K562 (cell line): ENCODE results near the gene IL17REL. TPM values are rescaled to one million over a fixed set of nuclear protein-coding genes. Genes with fewer than 3 reads are reported as not detected.

Experiments used
- BHLHE40 ChIP-seq: IDR thresholded peaks from 2 replicates; pipeline ENCODE4 v1.6.1; 2011; ENCODE audit warnings: low read length, improper control_type of control experiment
- BRCA1 ChIP-seq, 2 experiments: fragments of 450-650 bp in 1 of 2; sonication (generic) in 1 of 2; formaldehyde crosslinking in 1 of 2; IDR thresholded peaks; 2 replicates each; pipeline versions ENCODE4 v1.5.0 to v1.6.1; 2017 to 2020; ENCODE audit warnings: mild to moderate bottlenecking in 1 of 2, missing genetic modification reagents in 1 of 2
- CCNT2 ChIP-seq: IDR thresholded peaks from 2 replicates; pipeline ENCODE4 v1.6.1; 2011; ENCODE audit warnings: borderline replicate concordance, low read depth, mild to moderate bottlenecking, moderate library complexity, mixed read lengths, low read length; ENCODE audit not compliant: insufficient read length; ENCODE audit errors: extremely low read depth
- EWSR1 ChIP-seq: fragments of 450-650 bp; IDR thresholded peaks from 2 replicates; pipeline ENCODE4 v1.6.1; 2018; ENCODE audit warnings: borderline replicate concordance, mild to moderate bottlenecking, low read depth, moderate library complexity; ENCODE audit not compliant: partially characterized antibody
- FOSL1 ChIP-seq: fragments of 200-800 bp; sonication (Bioruptor generic); conservative IDR thresholded peaks from 2 replicates; pipeline ENCODE4 v1.6.1; 2016; ENCODE audit warnings: missing genetic modification characterization, missing compliant biosample characterization
- GABPB1 ChIP-seq: sonication (generic); formaldehyde crosslinking; IDR thresholded peaks from 2 replicates; pipeline ENCODE4 v1.8.0; 2022; ENCODE audit warnings: mild to moderate bottlenecking, missing genetic modification reagents
- HLTF ChIP-seq: fragments of 450-650 bp; IDR thresholded peaks from 2 replicates; pipeline ENCODE4 v1.6.1; 2016
- HSF4 ChIP-seq: fragments of 250-450 bp; sonication (Bioruptor Pico); IDR thresholded peaks from 2 replicates; pipeline ENCODE4 v2.1.2; 2022; ENCODE audit warnings: mild to moderate bottlenecking, moderate library complexity, borderline replicate concordance
- POLR2AphosphoS2 ChIP-seq: IDR thresholded peaks from 2 replicates; pipeline ENCODE4 v1.6.1; 2012; ENCODE audit warnings: low read length, improper control_type of control experiment
- TAF9B ChIP-seq: fragments of 450-650 bp; IDR thresholded peaks from 2 replicates; pipeline ENCODE4 v1.6.1; 2018; ENCODE audit warnings: mild to moderate bottlenecking; ENCODE audit not compliant: partially characterized antibody
- ZC3H4 ChIP-seq: sonication (generic); formaldehyde crosslinking; IDR thresholded peaks from 2 replicates; pipeline ENCODE4 v1.9.0; 2021; ENCODE audit warnings: missing genetic modification reagents, borderline replicate concordance
- ZNF121 ChIP-seq: sonication (generic); formaldehyde crosslinking; conservative IDR thresholded peaks from 2 replicates; pipeline ENCODE4 v1.8.0; 2022; ENCODE audit warnings: missing genetic modification reagents
- ZNF239 ChIP-seq: fragments of 250-450 bp; sonication (Bioruptor Pico); IDR thresholded peaks from 2 replicates; pipeline ENCODE4 v1.4.0; 2020; ENCODE audit warnings: mild to moderate bottlenecking
- ZNF518B ChIP-seq: fragments of 250-450 bp; sonication (Bioruptor Pico); IDR thresholded peaks from 2 replicates; pipeline ENCODE4 v1.5.0; 2021; ENCODE audit warnings: mild to moderate bottlenecking, moderate library complexity
- ZZZ3 ChIP-seq: fragments of 450-650 bp; IDR thresholded peaks from 2 replicates; pipeline ENCODE4 v1.6.1; 2016; ENCODE audit warnings: antibody characterized with exemption, mild to moderate bottlenecking, moderate library complexity
- polyA plus RNA-seq, 8 experiments: library from polyadenylated mRNA; depleted of rRNA in 4 of 8; stranded (reverse) in 5 of 8; unstranded in 3 of 8; fragments of >200 nt; fragmentation: Nextera tagmentation in 2 of 8; fragmentation: Illumina TruSeq in 1 of 8; extraction: Ambion mirVana in 2 of 8; extraction: Trizol in 1 of 8; gene quantifications; 2 replicates each; pipeline versions ENCODE4 v1.2.1 to v1.2.3, GENCODE V29; 2011 to 2014; ENCODE audit warnings: inconsistent platforms in 1 of 8, missing spikeins in 1 of 8
- total RNA-seq, 7 experiments: library from RNA; depleted of rRNA in 6 of 7; stranded (reverse); fragments of >200 nt in 6 of 7; fragmentation: Illumina TruSeq in 2 of 7; extraction: Trizol in 2 of 7; gene quantifications; 2 replicates each; pipeline versions ENCODE4 v1.2.1 to v1.2.3, GENCODE V29; 2011 to 2021; ENCODE audit warnings: low replicate concordance in 1 of 7

The IL17REL gene
- total and polyA plus RNA-seq, 9 of the 15 experiments (the other 6 are each of a cell fraction or from before 2014, with no cell fraction given): 0.05 to 0.42 (median 0.11) TPM; not detected in 4

- TF ChIP-seq ZNF518B (CRISPR knock-in tag): no peak
- TF ChIP-seq ZNF239 (CRISPR knock-in tag): no peak
- TF ChIP-seq BRCA1 (IDR thresholded peaks at IDR 0.05): no peak
- TF ChIP-seq BRCA1 (CRISPR knock-in tag; IDR thresholded peaks at IDR 0.05): no peak
- no peak for TF ChIP-seq ZC3H4
- TF ChIP-seq HSF4 (CRISPR knock-in tag): no peak
- TF ChIP-seq ZZZ3: no peak
- TF ChIP-seq FOSL1 (tag): no peak
- TF ChIP-seq TAF9B: no peak
- TF ChIP-seq GABPB1 (CRISPR knock-in tag): no peak
- no peak for TF ChIP-seq EWSR1
- TF ChIP-seq ZNF121: no peak
- TF ChIP-seq BHLHE40: no peak
- no peak for TF ChIP-seq CCNT2
- TF ChIP-seq POLR2AphosphoS2: no peak
- TF ChIP-seq HLTF: peak; percentile 91
These were observed 36.8 kb downstream of the IL17REL start (continued) for GRCh38 chr22:49975543-49976389.
